ENCODE data around the gene ZFAND2B. TPM values are rescaled to one million over a fixed set of nuclear protein-coding genes. Genes with fewer than 3 reads are reported as not detected.
"Not testable (repeated sequence)": the region's sequence is repeated elsewhere in the genome, so short reads cannot be mapped to it uniquely, and the experiment has no call there.

The ZFAND2B gene
- total and polyA plus RNA-seq, 2 donors from 2014 or later: 44.8 to 72.6 TPM

- H3K4me3 ChIP-seq (ENCODE audit: low read length in 3 of 3): peak within 1 kb of the TSS; percentile 20 to 93 (median 81)
- intact Hi-C loops (cut with DNase I): no loop called here
- no peaks in the 10 kb centered on the region for H3K9me3 ChIP-seq (ENCODE audit: control insufficient read depth in 2 of 3, insufficient read depth in 1 of 3, low read length in 3 of 3)
- TF ChIP-seq CTCF (IDR thresholded peaks at IDR 0.05; ENCODE audit: borderline replicate concordance, extremely low read depth, insufficient read depth): no peak
- H3K4me1 ChIP-seq (ENCODE audit: control insufficient read depth in 2 of 3, insufficient read depth in 2 of 3, low read depth in 1 of 3, low read length in 3 of 3): peaks cover 0 to 41% (median 32%) of the 10 kb centered on the region in 3 donors
- H3K9ac ChIP-seq (ENCODE audit: low read length in 3 of 3): peak within 1 kb of the TSS in 2 of 3 donors; percentile 68 to 75
- peak; percentile 66 to 95 (median 81) for DNase-seq
- H3K27ac ChIP-seq (ENCODE audit: low read depth in 2 of 2, low read length in 2 of 2): peak within 1 kb of the TSS; percentile 85 to 87
- peaks cover 0 to 12% (median 3%) of the 10 kb centered on the region in 3 donors for H3K36me3 ChIP-seq (ENCODE audit: control insufficient read depth in 2 of 3, insufficient read depth in 3 of 3, low read length in 3 of 3)
- no peak for FAIRE-seq
- H3K27me3 ChIP-seq (ENCODE audit: control insufficient read depth, insufficient read depth, low read length): peaks cover 15% of the 10 kb centered on the region
These were observed 47.4 kb downstream of the ZFAND2B start, which contains the start of gene TUBA4A for GRCh38 chr2:219253753-219254589. TSS of gene TUBA4A (minus strand) at chr2:219253918. CDS start at chr2:219253858, 60 bp downstream.

DNA sequence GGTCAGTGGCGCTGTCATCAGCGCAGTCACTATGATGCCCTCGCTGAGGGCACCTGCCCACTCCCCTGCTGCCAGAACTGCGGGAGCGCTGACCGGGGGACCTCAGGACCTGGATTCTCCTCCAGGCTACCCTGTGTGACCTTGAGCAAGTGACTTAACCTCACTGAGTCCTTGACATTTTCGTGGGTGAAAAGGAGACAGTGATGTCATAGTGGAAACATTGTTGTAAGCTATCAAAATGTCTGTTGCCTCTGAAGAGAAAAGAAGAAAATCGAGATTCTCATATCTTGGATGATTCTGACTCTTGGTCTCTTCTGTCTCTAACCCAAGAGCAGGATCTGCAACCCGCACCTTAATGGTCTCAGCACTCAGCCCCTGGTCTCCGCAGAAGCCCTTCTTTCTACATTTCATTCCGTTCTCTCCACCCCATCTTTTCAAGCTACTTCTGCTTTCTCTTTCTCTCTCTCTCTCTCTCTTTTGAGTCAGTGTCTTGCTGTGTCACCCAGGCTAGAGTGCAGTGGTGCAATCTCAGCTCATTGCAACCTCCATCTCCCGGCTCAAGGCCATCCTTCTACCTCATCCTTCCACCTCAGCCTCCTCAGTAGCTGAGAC lies 48.1 kb downstream of the ZFAND2B start:
- FAIRE-seq: no peak
- Histone ChIP-seq H3K27me3 (ENCODE audit: control insufficient read depth, insufficient read depth, low read length) (peaks cover 15% of the 10 kb centered on the region), H3K27ac (ENCODE audit: low read depth in 2 of 2, low read length in 2 of 2) (peak overlapping the region; percentile 85 to 87), H3K4me3 (ENCODE audit: low read length in 3 of 3) (peak overlapping the region in 2 of 3 donors; percentile 81 to 93), H3K9me3 (ENCODE audit: control insufficient read depth in 2 of 3, insufficient read depth in 1 of 3, low read length in 3 of 3) (no peaks in the 10 kb centered on the region), H3K4me1 (ENCODE audit: control insufficient read depth in 2 of 3, insufficient read depth in 2 of 3, low read depth in 1 of 3, low read length in 3 of 3) (peaks cover 0 to 34% (median 25%) of the 10 kb centered on the region in 3 donors), H3K36me3 (ENCODE audit: control insufficient read depth in 2 of 3, insufficient read depth in 3 of 3, low read length in 3 of 3) (peaks cover 0 to 12% (median 3%) of the 10 kb centered on the region in 3 donors), H3K9ac (ENCODE audit: low read length in 3 of 3) (peak overlapping the region in 2 of 3 donors; percentile 51 to 68)
- DNase-seq: peak in 1 of 5 donors; percentile 39
- intact Hi-C loops (cut with DNase I): no loop called here
- TF ChIP-seq CTCF (IDR thresholded peaks at IDR 0.05; ENCODE audit: borderline replicate concordance, extremely low read depth, insufficient read depth): no peak

DNA sequence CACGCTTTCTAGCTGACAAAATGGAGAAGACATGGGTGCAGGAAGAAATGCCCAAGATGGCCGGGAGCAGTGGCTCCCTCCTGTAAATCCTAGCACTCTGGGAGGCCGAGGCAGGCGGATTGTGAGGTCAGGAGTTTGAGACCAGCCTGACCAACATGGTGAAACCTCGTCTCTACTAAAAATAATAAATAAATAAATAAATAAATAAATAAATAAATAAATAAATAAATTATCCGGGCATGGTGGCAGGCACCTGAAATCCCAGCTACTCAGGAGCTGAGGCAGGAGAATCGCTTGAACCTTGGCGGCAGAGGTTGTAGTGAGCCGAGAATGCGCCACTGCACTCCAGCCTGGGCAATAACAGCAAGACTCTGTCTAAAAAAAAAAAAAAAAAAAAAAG lies 52.4 kb downstream of the ZFAND2B start:
- H3K9me3 ChIP-seq (ENCODE audit: control insufficient read depth in 2 of 3, insufficient read depth in 1 of 3, low read length in 3 of 3); H3K4me1 ChIP-seq (ENCODE audit: control insufficient read depth in 2 of 3, insufficient read depth in 2 of 3, low read depth in 1 of 3, low read length in 3 of 3); H3K36me3 ChIP-seq (ENCODE audit: control insufficient read depth in 2 of 3, insufficient read depth in 3 of 3, low read length in 3 of 3); intact Hi-C loops (cut with DNase I); H3K9ac ChIP-seq (ENCODE audit: low read length in 3 of 3); H3K4me3 ChIP-seq (ENCODE audit: low read length in 3 of 3); FAIRE-seq; H3K27ac ChIP-seq (ENCODE audit: low read depth in 2 of 2, low read length in 2 of 2): not testable (repeated sequence)
- H3K27me3 ChIP-seq (ENCODE audit: control insufficient read depth, insufficient read depth, low read length): peaks cover 14% of the 10 kb centered on the region
- DNase-seq: peak in 1 of 5 donors; percentile 20

Other genes starting within 250 kb of the ZFAND2B start
- not detected for gene CDK5R2, start 247.1 kb upstream of the ZFAND2B start, total RNA-seq
- gene CDK5R2, start 247.1 kb upstream of the ZFAND2B start, polyA plus RNA-seq (ENCODE audit: insufficient read depth, low read depth, low replicate concordance): not detected
- gene FEV, start 221.6 kb upstream of the ZFAND2B start, total RNA-seq: not detected
- not detected for gene FEV, start 221.6 kb upstream of the ZFAND2B start, polyA plus RNA-seq (ENCODE audit: insufficient read depth, low read depth, low replicate concordance)
- not detected for gene CRYBA2, start 213.4 kb upstream of the ZFAND2B start, total RNA-seq
- not detected for gene CRYBA2, start 213.4 kb upstream of the ZFAND2B start, polyA plus RNA-seq (ENCODE audit: insufficient read depth, low read depth, low replicate concordance)
- 2.0 TPM for gene CFAP65, start 165.3 kb upstream of the ZFAND2B start, total RNA-seq
- 0.73 TPM for gene CFAP65, start 165.3 kb upstream of the ZFAND2B start, polyA plus RNA-seq (ENCODE audit: insufficient read depth, low read depth, low replicate concordance)
- gene IHH, start 145.9 kb upstream of the ZFAND2B start, total RNA-seq: 0.88 TPM
- 3.1 TPM for gene IHH, start 145.9 kb upstream of the ZFAND2B start, polyA plus RNA-seq (ENCODE audit: insufficient read depth, low read depth, low replicate concordance)
- gene NHEJ1, start 46.0 kb upstream of the ZFAND2B start, total RNA-seq: 17.5 TPM
- 17.7 TPM for gene NHEJ1, start 46.0 kb upstream of the ZFAND2B start, polyA plus RNA-seq (ENCODE audit: insufficient read depth, low read depth, low replicate concordance)
- gene SLC23A3, start 36.8 kb upstream of the ZFAND2B start, total RNA-seq: 2.8 TPM
- 10.9 TPM for gene SLC23A3, start 36.8 kb upstream of the ZFAND2B start, polyA plus RNA-seq (ENCODE audit: insufficient read depth, low read depth, low replicate concordance)
- gene CNPPD1, start 29.9 kb upstream of the ZFAND2B start, total RNA-seq: 97.5 TPM
- 131 TPM for gene CNPPD1, start 29.9 kb upstream of the ZFAND2B start, polyA plus RNA-seq (ENCODE audit: insufficient read depth, low read depth, low replicate concordance)
- 106 TPM for gene RETREG2, start 28.5 kb upstream of the ZFAND2B start, total RNA-seq
- 112 TPM for gene RETREG2, start 28.5 kb upstream of the ZFAND2B start, polyA plus RNA-seq (ENCODE audit: insufficient read depth, low read depth, low replicate concordance)
- 17.8 TPM for gene ABCB6, start 12.2 kb downstream of the ZFAND2B start, total RNA-seq
- gene ABCB6, start 12.2 kb downstream of the ZFAND2B start, polyA plus RNA-seq (ENCODE audit: insufficient read depth, low read depth, low replicate concordance): 53.6 TPM
- gene ATG9A, start 22.9 kb downstream of the ZFAND2B start, total RNA-seq: 41.5 TPM
- 24.0 TPM for gene ATG9A, start 22.9 kb downstream of the ZFAND2B start, polyA plus RNA-seq (ENCODE audit: insufficient read depth, low read depth, low replicate concordance)
- 48.9 TPM for gene ANKZF1, start 23.0 kb downstream of the ZFAND2B start, total RNA-seq
- gene ANKZF1, start 23.0 kb downstream of the ZFAND2B start, polyA plus RNA-seq (ENCODE audit: insufficient read depth, low read depth, low replicate concordance): 26.6 TPM
- gene GLB1L, start 38.7 kb downstream of the ZFAND2B start, total RNA-seq: 20.6 TPM
- 19.7 TPM for gene GLB1L, start 38.7 kb downstream of the ZFAND2B start, polyA plus RNA-seq (ENCODE audit: insufficient read depth, low read depth, low replicate concordance)
- gene STK16, start 38.7 kb downstream of the ZFAND2B start, total RNA-seq: 29.9 TPM
- 53.8 TPM for gene STK16, start 38.7 kb downstream of the ZFAND2B start, polyA plus RNA-seq (ENCODE audit: insufficient read depth, low read depth, low replicate concordance)
- gene TUBA4B, start 46.5 kb downstream of the ZFAND2B start, total RNA-seq: 0.98 TPM
- gene TUBA4B, start 46.5 kb downstream of the ZFAND2B start, polyA plus RNA-seq (ENCODE audit: insufficient read depth, low read depth, low replicate concordance): 15.4 TPM
- gene TUBA4A, start 47.1 kb downstream of the ZFAND2B start, total RNA-seq: 49.4 TPM
- 156 TPM for gene TUBA4A, start 47.1 kb downstream of the ZFAND2B start, polyA plus RNA-seq (ENCODE audit: insufficient read depth, low read depth, low replicate concordance)
- gene DNAJB2, start 72.6 kb downstream of the ZFAND2B start, total RNA-seq: 94.3 TPM
- gene DNAJB2, start 72.6 kb downstream of the ZFAND2B start, polyA plus RNA-seq (ENCODE audit: insufficient read depth, low read depth, low replicate concordance): 128 TPM
- not detected for gene PTPRN, start 102.6 kb downstream of the ZFAND2B start, total RNA-seq
- gene PTPRN, start 102.6 kb downstream of the ZFAND2B start, polyA plus RNA-seq (ENCODE audit: insufficient read depth, low read depth, low replicate concordance): not detected
- not detected for gene RESP18, start 126.0 kb downstream of the ZFAND2B start, total RNA-seq
- gene RESP18, start 126.0 kb downstream of the ZFAND2B start, polyA plus RNA-seq (ENCODE audit: insufficient read depth, low read depth, low replicate concordance): not detected
- gene DNPEP, start 181.1 kb downstream of the ZFAND2B start, total RNA-seq: 53.3 TPM
- 71.0 TPM for gene DNPEP, start 181.1 kb downstream of the ZFAND2B start, polyA plus RNA-seq (ENCODE audit: insufficient read depth, low read depth, low replicate concordance)
- gene DES, start 211.6 kb downstream of the ZFAND2B start, total RNA-seq: 74.2 TPM
- 30.0 TPM for gene DES, start 211.6 kb downstream of the ZFAND2B start, polyA plus RNA-seq (ENCODE audit: insufficient read depth, low read depth, low replicate concordance)
- gene SPEG, start 228.1 kb downstream of the ZFAND2B start, total RNA-seq: 26.6 TPM
- 13.1 TPM for gene SPEG, start 228.1 kb downstream of the ZFAND2B start, polyA plus RNA-seq (ENCODE audit: insufficient read depth, low read depth, low replicate concordance)